ENCODE results near the gene FTO. TPM values are rescaled to one million over a fixed set of nuclear protein-coding genes. Genes with fewer than 3 reads are reported as not detected.
A peak's percentile ranks its signal among the peaks of the same experiment; 100 is the strongest.

FTO gene
- total RNA-seq, 1 experiment from 2014 or later = 78.3 TPM

GRCh38 chr16:53892155-53892554 is 188.2 kb downstream of the FTO start:
- Mint-ChIP-seq H3K9me3 (ENCODE audit: unreplicated experiment) (peaks cover under 1% of the 10 kb centered on the region), H3K4me3 (ENCODE audit: unreplicated experiment) (no peak overlapping the region), H3K4me1 (ENCODE audit: low read depth, unreplicated experiment) (peaks cover 42% of the 10 kb centered on the region), H3K36me3 (ENCODE audit: insufficient read depth, unreplicated experiment) (peaks cover 7% of the 10 kb centered on the region), H3K27ac (ENCODE audit: unreplicated experiment) (no peak overlapping the region), H3K27me3 (ENCODE audit: insufficient read depth, unreplicated experiment) (no peaks in the 10 kb centered on the region)
- no TSS peak for BruUV-seq (replicated peaks)
- DNase-seq = peak; percentile 69 to 82
- POLR2A ChIA-PET = no interaction called here
- Histone ChIP-seq H3K4me1 (peaks cover 45% of the 10 kb centered on the region), H3K4me3 (ENCODE audit: low read depth, low read length) (no peak overlapping the region), H3K36me3 (ENCODE audit: control insufficient read depth, insufficient read depth, low read length) (no peaks in the 10 kb centered on the region), H3K9me3 (no peaks in the 10 kb centered on the region), H3K27me3 (replicated peaks; ENCODE audit: control insufficient read depth, insufficient read depth, low read length) (no peaks in the 10 kb centered on the region)
- intact Hi-C loops (cut with micrococcal nuclease; ENCODE audit: unreplicated experiment) = loop anchor here (1.0 to 10.0 kb wide), 11 partner anchors 45 to 923 kb away; partner anchors contain the start of gene IRX3
- TF ChIP-seq, protein P1, sequence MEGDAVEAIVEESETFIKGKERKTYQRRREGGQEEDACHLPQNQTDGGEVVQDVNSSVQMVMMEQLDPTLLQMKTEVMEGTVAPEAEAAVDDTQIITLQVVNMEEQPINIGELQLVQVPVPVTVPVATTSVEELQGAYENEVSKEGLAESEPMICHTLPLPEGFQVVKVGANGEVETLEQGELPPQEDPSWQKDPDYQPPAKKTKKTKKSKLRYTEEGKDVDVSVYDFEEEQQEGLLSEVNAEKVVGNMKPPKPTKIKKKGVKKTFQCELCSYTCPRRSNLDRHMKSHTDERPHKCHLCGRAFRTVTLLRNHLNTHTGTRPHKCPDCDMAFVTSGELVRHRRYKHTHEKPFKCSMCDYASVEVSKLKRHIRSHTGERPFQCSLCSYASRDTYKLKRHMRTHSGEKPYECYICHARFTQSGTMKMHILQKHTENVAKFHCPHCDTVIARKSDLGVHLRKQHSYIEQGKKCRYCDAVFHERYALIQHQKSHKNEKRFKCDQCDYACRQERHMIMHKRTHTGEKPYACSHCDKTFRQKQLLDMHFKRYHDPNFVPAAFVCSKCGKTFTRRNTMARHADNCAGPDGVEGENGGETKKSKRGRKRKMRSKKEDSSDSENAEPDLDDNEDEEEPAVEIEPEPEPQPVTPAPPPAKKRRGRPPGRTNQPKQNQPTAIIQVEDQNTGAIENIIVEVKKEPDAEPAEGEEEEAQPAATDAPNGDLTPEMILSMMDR (IDR thresholded peaks at IDR 0.05; ENCODE audit: insufficient read depth in 1 of 2, low read depth in 1 of 2, low read length in 1 of 2, severe bottlenecking in 1 of 2, unreplicated experiment in 1 of 2) = peak; percentile 79 to 82
- CTCF ChIA-PET = interaction anchor here (0.6 to 2.4 kb wide), 10 partner anchors 9 to 342 kb away, joined by 3 to 12 read pairs (median 3); no protein-coding TSS in a partner anchor

DNA sequence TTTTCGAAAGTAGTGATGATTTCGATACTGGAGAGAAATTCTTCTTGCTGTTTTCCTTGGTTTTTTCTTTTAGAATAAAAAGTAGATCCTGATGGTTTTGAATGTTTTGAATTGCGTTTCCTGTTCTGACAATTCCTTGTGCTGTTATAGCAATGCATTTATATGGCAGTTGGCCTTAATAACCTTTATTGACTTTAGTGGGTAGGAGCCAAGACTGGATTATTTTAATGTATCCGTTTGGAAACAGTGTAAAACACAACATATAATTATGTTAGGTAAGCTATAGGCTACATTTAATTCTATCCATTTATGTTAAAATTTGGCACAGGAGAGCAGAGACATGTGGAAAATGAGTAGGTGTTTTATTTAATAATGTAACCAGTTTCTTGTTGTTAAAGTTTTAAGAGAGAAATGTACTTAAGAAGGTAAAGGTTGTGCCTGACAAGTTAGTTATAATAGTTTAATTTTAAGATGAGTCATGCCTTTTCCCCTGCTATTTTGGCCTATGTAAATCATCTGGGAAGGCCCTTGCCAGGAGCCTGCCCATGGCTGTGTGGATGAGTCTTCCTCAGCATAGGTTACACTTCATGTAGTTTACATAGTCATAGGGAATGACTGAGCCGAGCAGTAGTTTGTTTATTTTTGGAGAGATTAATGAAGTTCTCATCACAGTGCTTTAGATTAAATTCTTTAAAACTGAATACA is 189.9 kb downstream of the FTO start:
- no peak for DNase-seq
- H3K4me3 Mint-ChIP-seq (ENCODE audit: unreplicated experiment) = no peak overlapping the region

DNA sequence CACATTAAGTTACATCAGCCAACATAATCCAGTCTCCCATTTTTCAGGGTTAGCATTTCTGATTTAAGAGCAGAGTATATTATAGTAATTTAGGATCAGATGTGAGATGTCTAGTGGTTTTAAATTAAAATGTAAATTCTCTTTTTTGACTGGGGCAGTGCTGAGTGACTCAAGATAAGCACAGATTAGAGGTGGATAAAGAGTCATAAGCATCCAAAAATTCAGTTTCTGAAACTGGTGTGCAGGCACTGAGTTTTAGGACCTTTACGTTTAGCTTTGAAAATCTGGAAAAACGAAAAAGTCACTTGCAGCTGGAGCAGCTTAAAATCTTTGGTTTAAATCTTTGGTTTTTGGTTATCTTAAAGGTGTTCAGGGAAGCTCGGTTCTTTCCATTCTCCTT is 190.7 kb downstream of the FTO start:
- BruUV-seq (replicated peaks) = no TSS peak
- no peaks in the 10 kb centered on the region for H3K27me3 Mint-ChIP-seq (ENCODE audit: insufficient read depth, unreplicated experiment)
- H3K9me3 Mint-ChIP-seq (ENCODE audit: unreplicated experiment) = no peaks in the 10 kb centered on the region
- H3K4me3 ChIP-seq (ENCODE audit: low read depth, low read length) = no peak overlapping the region
- TF ChIP-seq, protein P1 (IDR thresholded peaks at IDR 0.05; ENCODE audit: insufficient read depth in 1 of 2, low read depth in 1 of 2, low read length in 1 of 2, severe bottlenecking in 1 of 2, unreplicated experiment in 1 of 2) = no peak
- no peaks in the 10 kb centered on the region for H3K9me3 ChIP-seq
- H3K27me3 ChIP-seq (replicated peaks; ENCODE audit: control insufficient read depth, insufficient read depth, low read length) = no peaks in the 10 kb centered on the region
- ChIA-PET CTCF (interaction anchor here (0.6 to 1.3 kb wide), 3 partner anchors 30 to 390 kb away, joined by 3 to 9 read pairs (median 7); no protein-coding TSS in a partner anchor), POLR2A (no interaction called here)
- no peak overlapping the region for H3K4me3 Mint-ChIP-seq (ENCODE audit: unreplicated experiment)
- peaks cover 65% of the 10 kb centered on the region for H3K4me1 Mint-ChIP-seq (ENCODE audit: low read depth, unreplicated experiment)
- intact Hi-C loops (cut with micrococcal nuclease; ENCODE audit: unreplicated experiment) = loop anchor here (1.0 to 10.0 kb wide), 5 partner anchors 31 to 920 kb away; no protein-coding TSS in a partner anchor
- H3K36me3 ChIP-seq (ENCODE audit: control insufficient read depth, insufficient read depth, low read length) = no peaks in the 10 kb centered on the region
- H3K27ac Mint-ChIP-seq (ENCODE audit: unreplicated experiment) = peak overlapping the region; percentile 71
- DNase-seq = no peak
- H3K4me1 ChIP-seq = peaks cover 69% of the 10 kb centered on the region
- peaks cover 1% of the 10 kb centered on the region for H3K36me3 Mint-ChIP-seq (ENCODE audit: insufficient read depth, unreplicated experiment)

More for the DNA sequence above, 189.9 kb downstream of the FTO start:
- Histone ChIP-seq H3K4me1 (peaks cover 61% of the 10 kb centered on the region), H3K27me3 (replicated peaks; ENCODE audit: control insufficient read depth, insufficient read depth, low read length) (no peaks in the 10 kb centered on the region), H3K9me3 (no peaks in the 10 kb centered on the region), H3K36me3 (ENCODE audit: control insufficient read depth, insufficient read depth, low read length) (no peaks in the 10 kb centered on the region), H3K4me3 (ENCODE audit: low read depth, low read length) (no peak overlapping the region)
- Mint-ChIP-seq H3K9me3 (ENCODE audit: unreplicated experiment) (no peaks in the 10 kb centered on the region), H3K4me1 (ENCODE audit: low read depth, unreplicated experiment) (peaks cover 57% of the 10 kb centered on the region), H3K36me3 (ENCODE audit: insufficient read depth, unreplicated experiment) (peaks cover 7% of the 10 kb centered on the region), H3K27ac (ENCODE audit: unreplicated experiment) (peak overlapping the region; percentile 71), H3K27me3 (ENCODE audit: insufficient read depth, unreplicated experiment) (no peaks in the 10 kb centered on the region)
- TF ChIP-seq, protein P1 (IDR thresholded peaks at IDR 0.05; ENCODE audit: insufficient read depth in 1 of 2, low read depth in 1 of 2, low read length in 1 of 2, severe bottlenecking in 1 of 2, unreplicated experiment in 1 of 2) = no peak
- ChIA-PET POLR2A (interaction anchor here (0.6 kb wide), 1 partner anchor 31 kb away, joined by 6 read pairs; no protein-coding TSS in a partner anchor), CTCF (no interaction called here)
- intact Hi-C loops (cut with micrococcal nuclease; ENCODE audit: unreplicated experiment) = loop anchor here (2.0 to 10.0 kb wide), 7 partner anchors 43 to 921 kb away; no protein-coding TSS in a partner anchor
- BruUV-seq (replicated peaks) = no TSS peak
